ENCODE measurements around the gene EIF4A3. TPM values are rescaled to one million over a fixed set of nuclear protein-coding genes. Genes with fewer than 3 reads are reported as not detected.

The EIF4A3 gene
- polyA plus RNA-seq, 1 donor (not counting 4 experiments of a cell fraction or from before 2014, with no cell fraction given) = 143 TPM

GRCh38 chr17:80106751-80107150 lies 40.2 kb downstream of the EIF4A3 start:
- no peaks in the 10 kb centered on the region for H4K20me1 ChIP-seq (ENCODE audit: control insufficient read depth, extremely low read depth, insufficient read depth, low read length)
- H3K4me2 ChIP-seq (ENCODE audit: control insufficient read depth, extremely low read depth, insufficient read depth, low read depth, low read length) = no peak overlapping the region
- H3K9me3 ChIP-seq (ENCODE audit: control insufficient read depth, low read depth, low read length) = no peaks in the 10 kb centered on the region
- no peaks in the 10 kb centered on the region for H3K79me2 ChIP-seq (ENCODE audit: control insufficient read depth, insufficient read depth, low read length)
- no peak overlapping the region for H3K27ac ChIP-seq (ENCODE audit: control insufficient read depth, insufficient read depth, low read length)
- TF ChIP-seq EZH2 (IDR thresholded peaks at IDR 0.05; ENCODE audit: low read length) (no peak), CTCF (optimal IDR thresholded peaks at IDR 0.05 in 1 of 3, IDR thresholded peaks at IDR 0.05 in 1 of 3, conservative IDR thresholded peaks at IDR 0.05 in 1 of 3; ENCODE audit: extremely low read depth in 1 of 3, insufficient read depth in 2 of 3, low read length in 3 of 3) (no peak)
- no peak overlapping the region for H2AFZ ChIP-seq (ENCODE audit: control insufficient read depth, low read length)
- FAIRE-seq = no peak
- DNase-seq (ENCODE audit: low read depth, low spot score) = no peak
- no peaks in the 10 kb centered on the region for H3K36me3 ChIP-seq (ENCODE audit: control insufficient read depth in 2 of 2, extremely low read depth in 1 of 2, insufficient read depth in 2 of 2, low read length in 2 of 2)
- H3K27me3 ChIP-seq (ENCODE audit: control insufficient read depth, extremely low read depth, insufficient read depth, low read length) = peaks cover 15% of the 10 kb centered on the region
- no peaks in the 10 kb centered on the region for H3K9me1 ChIP-seq (ENCODE audit: control insufficient read depth, extremely low read depth, insufficient read depth, low read length)
- dilution Hi-C loops (cut with MboI; ENCODE audit: extremely low pct_ligation_motif_present, low sequenced_read_pairs) = no loop called here
- no peak overlapping the region for H3K4me3 ChIP-seq (ENCODE audit: control insufficient read depth in 2 of 3, extremely low read depth in 1 of 3, insufficient read depth in 2 of 3, low read depth in 1 of 3, low read length in 3 of 3)
- peaks cover 32% of the 10 kb centered on the region for H3K4me1 ChIP-seq (ENCODE audit: control insufficient read depth, extremely low read depth, insufficient read depth, low read length)
- H3K9ac ChIP-seq (ENCODE audit: control insufficient read depth, extremely low read depth, insufficient read depth, low read length) = no peak overlapping the region

GRCh38 chr17:80106176-80106575 lies 40.8 kb downstream of the EIF4A3 start:
- Histone ChIP-seq H3K9me1 (ENCODE audit: control insufficient read depth, extremely low read depth, insufficient read depth, low read length) (no peaks in the 10 kb centered on the region), H3K9ac (ENCODE audit: control insufficient read depth, extremely low read depth, insufficient read depth, low read length) (no peak overlapping the region), H3K4me3 (ENCODE audit: control insufficient read depth in 2 of 3, extremely low read depth in 1 of 3, insufficient read depth in 2 of 3, low read depth in 1 of 3, low read length in 3 of 3) (no peak overlapping the region), H3K4me1 (ENCODE audit: control insufficient read depth, extremely low read depth, insufficient read depth, low read length) (peaks cover 33% of the 10 kb centered on the region), H3K27ac (ENCODE audit: control insufficient read depth, insufficient read depth, low read length) (no peak overlapping the region), H3K4me2 (ENCODE audit: control insufficient read depth, extremely low read depth, insufficient read depth, low read depth, low read length) (peak overlapping the region; percentile 19), H2AFZ (ENCODE audit: control insufficient read depth, low read length) (no peak overlapping the region), H4K20me1 (ENCODE audit: control insufficient read depth, extremely low read depth, insufficient read depth, low read length) (no peaks in the 10 kb centered on the region), H3K79me2 (ENCODE audit: control insufficient read depth, insufficient read depth, low read length) (no peaks in the 10 kb centered on the region), H3K27me3 (ENCODE audit: control insufficient read depth, extremely low read depth, insufficient read depth, low read length) (peaks cover 15% of the 10 kb centered on the region), H3K9me3 (ENCODE audit: control insufficient read depth, low read depth, low read length) (no peaks in the 10 kb centered on the region), H3K36me3 (ENCODE audit: control insufficient read depth in 2 of 2, extremely low read depth in 1 of 2, insufficient read depth in 2 of 2, low read length in 2 of 2) (no peaks in the 10 kb centered on the region)
- no peak for TF ChIP-seq CTCF (optimal IDR thresholded peaks at IDR 0.05 in 1 of 3, IDR thresholded peaks at IDR 0.05 in 1 of 3, conservative IDR thresholded peaks at IDR 0.05 in 1 of 3; ENCODE audit: extremely low read depth in 1 of 3, insufficient read depth in 2 of 3, low read length in 3 of 3)
- FAIRE-seq = no peak
- no peak for DNase-seq (ENCODE audit: low read depth, low spot score)
- dilution Hi-C loops (cut with MboI; ENCODE audit: extremely low pct_ligation_motif_present, low sequenced_read_pairs) = no loop called here

All from keratinocyte (primary cell).